OCI-LY3 (cell line): ENCODE data around the gene ZNF500.

ENCODE experiments used
- EZH2phosphoT487 ChIP-seq: fragments of 200-600 bp; shearing (Covaris generic); IDR thresholded peaks from 2 replicates; pipeline ENCODE4 v1.6.1; 2018; ENCODE audit warnings: antibody characterized with exemption, mixed run types, low read depth
- TF ChIP-seq, protein P1 (sequence below): fragments of 200-600, 300-600 bp; sonication (generic); IDR thresholded peaks from 2 replicates; pipeline ENCODE4 v1.5.1; 2014; ENCODE audit warnings: antibody characterized with exemption, low read length, low read depth

DNA sequence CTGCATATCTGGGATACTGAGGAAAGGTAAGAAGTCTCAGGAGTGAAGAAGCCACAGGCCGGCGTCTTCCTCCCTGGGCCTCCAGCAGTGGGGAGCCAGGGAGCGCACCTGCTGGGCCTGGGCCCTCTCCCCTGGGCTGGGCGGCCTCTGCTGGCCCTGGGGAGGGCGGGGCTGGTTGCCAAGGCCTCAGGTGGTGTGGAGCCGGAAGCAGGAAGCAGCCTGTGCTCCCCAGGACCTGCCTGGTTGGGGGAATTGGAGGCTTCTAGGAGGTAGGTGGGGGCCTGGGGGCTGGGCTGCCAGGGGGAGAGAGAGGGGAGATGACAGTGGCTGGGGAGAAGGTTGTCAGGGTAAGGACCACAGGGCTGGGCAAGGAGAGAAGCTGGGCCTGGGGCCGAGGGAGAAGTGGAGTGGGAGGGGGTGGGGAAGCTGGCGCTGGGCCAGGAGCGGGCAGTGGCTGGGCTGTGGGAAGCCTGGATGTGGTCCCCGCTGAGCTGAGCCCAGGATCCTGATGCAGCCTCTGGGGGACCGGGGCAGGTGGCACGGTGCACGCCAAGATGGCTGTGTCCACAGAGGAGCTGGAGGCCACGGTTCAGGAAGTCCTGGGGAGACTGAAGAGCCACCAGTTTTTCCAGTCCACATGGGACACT is 28.3 kb upstream of the ZNF500 start, which contains the start of gene SMIM22:
- TF ChIP-seq, protein P1, sequence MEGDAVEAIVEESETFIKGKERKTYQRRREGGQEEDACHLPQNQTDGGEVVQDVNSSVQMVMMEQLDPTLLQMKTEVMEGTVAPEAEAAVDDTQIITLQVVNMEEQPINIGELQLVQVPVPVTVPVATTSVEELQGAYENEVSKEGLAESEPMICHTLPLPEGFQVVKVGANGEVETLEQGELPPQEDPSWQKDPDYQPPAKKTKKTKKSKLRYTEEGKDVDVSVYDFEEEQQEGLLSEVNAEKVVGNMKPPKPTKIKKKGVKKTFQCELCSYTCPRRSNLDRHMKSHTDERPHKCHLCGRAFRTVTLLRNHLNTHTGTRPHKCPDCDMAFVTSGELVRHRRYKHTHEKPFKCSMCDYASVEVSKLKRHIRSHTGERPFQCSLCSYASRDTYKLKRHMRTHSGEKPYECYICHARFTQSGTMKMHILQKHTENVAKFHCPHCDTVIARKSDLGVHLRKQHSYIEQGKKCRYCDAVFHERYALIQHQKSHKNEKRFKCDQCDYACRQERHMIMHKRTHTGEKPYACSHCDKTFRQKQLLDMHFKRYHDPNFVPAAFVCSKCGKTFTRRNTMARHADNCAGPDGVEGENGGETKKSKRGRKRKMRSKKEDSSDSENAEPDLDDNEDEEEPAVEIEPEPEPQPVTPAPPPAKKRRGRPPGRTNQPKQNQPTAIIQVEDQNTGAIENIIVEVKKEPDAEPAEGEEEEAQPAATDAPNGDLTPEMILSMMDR: no peak
- TF ChIP-seq EZH2phosphoT487: no peak
